HCT116 (cell line): ENCODE measurements around the gene CHD3. TPM values are rescaled to one million over a fixed set of nuclear protein-coding genes. Genes with fewer than 3 reads are reported as not detected.

ENCODE experiments used
- ATAC-seq: fragments of 200-7000 bp; cut with Tn5 transposase; 2 replicates; pipeline ENCODE4 v1.9.1; 2020; ENCODE audit warnings: mild to moderate bottlenecking, moderate library complexity
- BruUV-seq: library from RNA; stranded (reverse); fragments of 400-500 nt; replicated peaks from 2 replicates; lab custom pipeline; 2021; lab: Mats Ljungman, UMichigan
- CTCF ChIA-PET: fragments of 300-600 bp; sonication (Branson Sonifier 250); formaldehyde crosslinking; loops from one replicate; lab custom pipeline; 2021; ENCODE audit warnings: antibody characterized with exemption; lab: Charles Lee
- POLR2A ChIA-PET: fragments of 300-600, 350-600 bp; sonication (Branson Sonifier 250); formaldehyde crosslinking; loops from one replicate; lab custom pipeline; 2021; ENCODE audit warnings: antibody characterized with exemption; lab: Charles Lee
- RAD21 ChIA-PET, 2 experiments: fragments of 300-600 bp; sonication (Branson Sonifier 250); formaldehyde crosslinking; loops; one replicate each; lab custom pipeline; 2023; ENCODE audit warnings: low total read pairs in 2 of 2; ENCODE audit not compliant: uncharacterized antibody in 2 of 2, unreplicated experiment in 2 of 2, low non-redundant PET in 1 of 2; lab: Charles Lee
- DNase-seq: peaks from one replicate; pipeline ENCODE4 v3.0.0-alpha.2; 2010; ENCODE audit warnings: low read depth, low spot score
- H2AFZ ChIP-seq: fragments of 200-600 bp; shearing (Covaris generic), sonication (generic); 2 replicates; pipeline ENCODE4 v1.6.1; 2017; ENCODE audit warnings: low read depth, mixed run types, mixed read lengths, antibody characterized with exemption, low read length; ENCODE audit not compliant: poor library complexity, severe bottlenecking
- H3K27ac ChIP-seq: 2 replicates; pipeline ENCODE4 v1.5.1; 2012; ENCODE audit warnings: low read depth, low read length
- H3K27me3 ChIP-seq: fragments of 200-600 bp; sonication (generic); 2 replicates; pipeline ENCODE4 v1.6.1; 2016; ENCODE audit warnings: mixed run types, low read length, mixed read lengths; ENCODE audit not compliant: insufficient read depth
- H3K36me3 ChIP-seq, 2 experiments: fragments of 200-500 bp in 1 of 2; fragments of 200-600 bp in 1 of 2; sonication (Bioruptor generic) in 1 of 2; sonication (generic) in 1 of 2; 2 replicates each; pipeline versions ENCODE4 v1.5.1 to v1.6.1; 2014 to 2016; ENCODE audit warnings: low read length in 2 of 2, inconsistent platforms in 1 of 2, mixed read lengths in 1 of 2, mixed run types in 1 of 2; ENCODE audit not compliant: insufficient read depth in 2 of 2, control insufficient read depth in 1 of 2
- H3K4me1 ChIP-seq, 2 experiments: fragments of 200-600 bp in 1 of 2; sonication (generic) in 1 of 2; 2 replicates each; pipeline versions ENCODE4 v1.5.1 to v1.6.1; 2012 to 2017; ENCODE audit warnings: low read length in 2 of 2, inconsistent platforms in 1 of 2, mild to moderate bottlenecking in 1 of 2, mixed read lengths in 1 of 2, mixed run types in 1 of 2, moderate library complexity in 1 of 2; ENCODE audit not compliant: insufficient read depth in 2 of 2, control insufficient read depth in 1 of 2
- H3K4me2 ChIP-seq: fragments of 200-600 bp; sonication (generic); 2 replicates; pipeline ENCODE4 v1.6.1; 2017; ENCODE audit warnings: mixed run types, low read length, mixed read lengths
- H3K4me3 ChIP-seq, 2 experiments: fragments of 200-600 bp in 1 of 2; sonication (generic) in 1 of 2; replicated peaks in 1 of 2; 2 replicates each; pipeline ENCODE4 v1.5.1; 2011 to 2016; ENCODE audit warnings: low read length in 2 of 2, control low read depth in 1 of 2, low read depth in 1 of 2, mild to moderate bottlenecking in 1 of 2, mixed read lengths in 1 of 2, mixed run types in 1 of 2
- H3K79me2 ChIP-seq: fragments of 200-600 bp; sonication (generic); 2 replicates; pipeline ENCODE4 v1.6.1; 2017; ENCODE audit warnings: mild to moderate bottlenecking, mixed run types, low read length, moderate library complexity, mixed read lengths; ENCODE audit not compliant: insufficient read depth
- H3K9ac ChIP-seq: fragments of 200-600 bp; sonication (generic); 2 replicates; pipeline ENCODE4 v1.6.1; 2016; ENCODE audit warnings: low read length, mixed read lengths
- H3K9me2 ChIP-seq: fragments of 200-600 bp; sonication (generic), shearing (Covaris generic); 2 replicates; pipeline ENCODE4 v1.6.1; 2017; ENCODE audit warnings: mixed run types, mild to moderate bottlenecking, moderate library complexity; ENCODE audit not compliant: insufficient read depth
- H3K9me3 ChIP-seq, 2 experiments: fragments of 200-500 bp in 1 of 2; fragments of 200-600 bp in 1 of 2; sonication (Bioruptor generic) in 1 of 2; sonication (generic) in 1 of 2; 2 replicates each; pipeline ENCODE4 v1.6.1; 2014 to 2017; ENCODE audit warnings: low read length in 2 of 2, mixed read lengths in 2 of 2, inconsistent platforms in 1 of 2, low read depth in 1 of 2, mild to moderate bottlenecking in 1 of 2, mixed run types in 1 of 2, moderate library complexity in 1 of 2; ENCODE audit not compliant: control insufficient read depth in 1 of 2, insufficient read depth in 1 of 2
- H4K20me1 ChIP-seq: fragments of 200-600 bp; sonication (generic), shearing (Covaris generic); 2 replicates; pipeline ENCODE4 v1.6.1; 2017; ENCODE audit warnings: mixed run types, mild to moderate bottlenecking, moderate library complexity; ENCODE audit not compliant: insufficient read depth
- CBX3 ChIP-seq: IDR thresholded peaks from 2 replicates; pipeline ENCODE4 v1.6.1; 2012; ENCODE audit warnings: low read depth
- CEBPB ChIP-seq: IDR thresholded peaks from 2 replicates; pipeline ENCODE4 v1.6.1; 2012; ENCODE audit warnings: low read depth
- EGR1 ChIP-seq: IDR thresholded peaks from 2 replicates; pipeline ENCODE4 v1.6.1; 2012; ENCODE audit warnings: low read depth
- ELF1 ChIP-seq: IDR thresholded peaks from 2 replicates; pipeline ENCODE4 v1.6.1; 2012; ENCODE audit warnings: low read depth, borderline replicate concordance
- EZH2phosphoT487 ChIP-seq: fragments of 200-600 bp; IDR thresholded peaks from 2 replicates; pipeline ENCODE4 v1.6.1; 2018; ENCODE audit warnings: antibody characterized with exemption, borderline replicate concordance
- FOSL1 ChIP-seq: IDR thresholded peaks from 2 replicates; pipeline ENCODE4 v1.6.1; 2012; ENCODE audit warnings: low read depth
- JUND ChIP-seq: IDR thresholded peaks from 2 replicates; pipeline ENCODE4 v1.6.1; 2012
- POLR2AphosphoS5 ChIP-seq: IDR thresholded peaks from 2 replicates; pipeline ENCODE4 v1.6.1; 2011; ENCODE audit warnings: mild to moderate bottlenecking, low read depth, low read length, moderate library complexity
- RAD21 ChIP-seq: IDR thresholded peaks from 2 replicates; pipeline ENCODE4 v1.6.1; 2012; ENCODE audit warnings: low read depth, mild to moderate bottlenecking
- SIN3A ChIP-seq: IDR thresholded peaks from 2 replicates; pipeline ENCODE4 v1.6.1; 2012; ENCODE audit warnings: low read depth
- SP1 ChIP-seq: IDR thresholded peaks from 2 replicates; pipeline ENCODE4 v1.6.1; 2012; ENCODE audit warnings: low read depth
- SRF ChIP-seq: IDR thresholded peaks from 2 replicates; pipeline ENCODE4 v1.6.1; 2012; ENCODE audit warnings: low read depth
- intact Hi-C: fragments of 100-400 bp; cut with micrococcal nuclease; formaldehyde crosslinking; loops from 2 replicates; pipeline ENCODE4 v1.10.0; 2022
- total RNA-seq: library from RNA; stranded (reverse); gene quantifications from one replicate; pipeline ENCODE4 v1.2.1, GENCODE V29; 2021; ENCODE audit not compliant: unreplicated experiment
- TF ChIP-seq, protein P1 (sequence below): IDR thresholded peaks from 2 replicates; pipeline ENCODE4 v1.6.1; 2011; ENCODE audit warnings: mild to moderate bottlenecking, low read length, moderate library complexity; ENCODE audit not compliant: insufficient replicate concordance; ENCODE audit errors: extremely low read depth
- TF ChIP-seq, protein P2 (sequence below), 3 experiments: fragments of 200-600 bp in 1 of 3; sonication (generic) in 1 of 3; IDR thresholded peaks in 2 of 3; conservative IDR thresholded peaks in 1 of 3; 2 replicates each; pipeline ENCODE4 v1.5.1; 2012 to 2017; ENCODE audit warnings: low read depth in 2 of 3, low read length in 2 of 3, antibody characterized with exemption in 1 of 3, borderline replicate concordance in 1 of 3, control low read depth in 1 of 3, mild to moderate bottlenecking in 1 of 3, mixed read lengths in 1 of 3, mixed run types in 1 of 3, moderate library complexity in 1 of 3; ENCODE audit not compliant: insufficient read depth in 1 of 3
- TF ChIP-seq, protein P3 (sequence below): IDR thresholded peaks from 2 replicates; pipeline ENCODE4 v1.6.1; 2012; ENCODE audit warnings: low read depth
- TF ChIP-seq, protein P4 (sequence below): IDR thresholded peaks from 2 replicates; pipeline ENCODE4 v1.6.1; 2012

Gene CHD3
- total RNA-seq, 1 experiment from 2014 or later: 54.8 TPM

DNA sequence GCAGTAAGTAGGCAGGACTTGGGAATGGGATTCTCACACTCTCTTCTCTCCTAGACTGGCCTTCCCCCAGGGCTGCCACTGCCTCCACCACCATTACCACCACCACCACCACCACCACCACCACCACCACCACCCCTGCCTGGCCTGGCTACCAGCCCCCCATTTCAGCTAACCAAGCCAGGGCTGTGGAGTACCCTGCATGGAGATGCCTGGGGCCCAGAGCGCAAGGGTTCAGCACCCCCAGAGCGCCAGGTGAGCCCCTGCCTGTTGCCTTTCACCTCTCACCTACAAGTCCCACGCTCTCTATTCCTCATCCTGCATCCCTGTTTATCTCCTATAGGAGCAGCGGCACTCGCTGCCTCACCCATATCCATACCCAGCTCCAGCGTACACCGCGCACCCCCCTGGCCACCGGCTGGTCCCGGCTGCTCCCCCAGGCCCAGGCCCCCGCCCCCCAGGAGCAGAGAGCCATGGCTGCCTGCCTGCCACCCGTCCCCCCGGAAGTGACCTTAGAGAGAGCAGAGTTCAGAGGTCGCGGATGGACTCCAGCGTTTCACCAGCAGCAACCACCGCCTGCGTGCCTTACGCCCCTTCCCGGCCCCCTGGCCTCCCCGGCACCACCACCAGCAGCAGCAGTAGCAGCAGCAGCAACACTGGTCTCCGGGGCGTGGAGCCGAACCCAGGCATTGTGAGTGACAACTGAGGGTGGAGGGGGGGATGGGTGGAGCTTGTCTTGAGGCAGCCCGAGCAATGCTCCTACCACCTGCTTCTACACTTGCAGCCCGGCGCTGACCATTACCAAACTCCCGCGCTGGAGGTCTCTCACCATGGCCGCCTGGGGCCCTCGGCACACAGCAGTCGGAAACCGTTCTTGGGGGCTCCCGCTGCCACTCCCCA lies 41.6 kb upstream of the CHD3 start:
- ChIA-PET RAD21 (no interaction called here), CTCF (no interaction called here), POLR2A (no interaction called here)
- TF ChIP-seq CEBPB: no peak
- no peak for TF ChIP-seq FOSL1
- TF ChIP-seq SP1: no peak
- TF ChIP-seq CBX3: no peak
- TF ChIP-seq EZH2phosphoT487: no peak
- no peak for TF ChIP-seq ELF1
- TF ChIP-seq POLR2AphosphoS5: no peak
- no peak for TF ChIP-seq EGR1
- TF ChIP-seq, protein P1, sequence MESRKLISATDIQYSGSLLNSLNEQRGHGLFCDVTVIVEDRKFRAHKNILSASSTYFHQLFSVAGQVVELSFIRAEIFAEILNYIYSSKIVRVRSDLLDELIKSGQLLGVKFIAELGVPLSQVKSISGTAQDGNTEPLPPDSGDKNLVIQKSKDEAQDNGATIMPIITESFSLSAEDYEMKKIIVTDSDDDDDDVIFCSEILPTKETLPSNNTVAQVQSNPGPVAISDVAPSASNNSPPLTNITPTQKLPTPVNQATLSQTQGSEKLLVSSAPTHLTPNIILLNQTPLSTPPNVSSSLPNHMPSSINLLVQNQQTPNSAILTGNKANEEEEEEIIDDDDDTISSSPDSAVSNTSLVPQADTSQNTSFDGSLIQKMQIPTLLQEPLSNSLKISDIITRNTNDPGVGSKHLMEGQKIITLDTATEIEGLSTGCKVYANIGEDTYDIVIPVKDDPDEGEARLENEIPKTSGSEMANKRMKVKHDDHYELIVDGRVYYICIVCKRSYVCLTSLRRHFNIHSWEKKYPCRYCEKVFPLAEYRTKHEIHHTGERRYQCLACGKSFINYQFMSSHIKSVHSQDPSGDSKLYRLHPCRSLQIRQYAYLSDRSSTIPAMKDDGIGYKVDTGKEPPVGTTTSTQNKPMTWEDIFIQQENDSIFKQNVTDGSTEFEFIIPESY: no peak
- no peak for TF ChIP-seq SRF
- TF ChIP-seq, protein P2, sequence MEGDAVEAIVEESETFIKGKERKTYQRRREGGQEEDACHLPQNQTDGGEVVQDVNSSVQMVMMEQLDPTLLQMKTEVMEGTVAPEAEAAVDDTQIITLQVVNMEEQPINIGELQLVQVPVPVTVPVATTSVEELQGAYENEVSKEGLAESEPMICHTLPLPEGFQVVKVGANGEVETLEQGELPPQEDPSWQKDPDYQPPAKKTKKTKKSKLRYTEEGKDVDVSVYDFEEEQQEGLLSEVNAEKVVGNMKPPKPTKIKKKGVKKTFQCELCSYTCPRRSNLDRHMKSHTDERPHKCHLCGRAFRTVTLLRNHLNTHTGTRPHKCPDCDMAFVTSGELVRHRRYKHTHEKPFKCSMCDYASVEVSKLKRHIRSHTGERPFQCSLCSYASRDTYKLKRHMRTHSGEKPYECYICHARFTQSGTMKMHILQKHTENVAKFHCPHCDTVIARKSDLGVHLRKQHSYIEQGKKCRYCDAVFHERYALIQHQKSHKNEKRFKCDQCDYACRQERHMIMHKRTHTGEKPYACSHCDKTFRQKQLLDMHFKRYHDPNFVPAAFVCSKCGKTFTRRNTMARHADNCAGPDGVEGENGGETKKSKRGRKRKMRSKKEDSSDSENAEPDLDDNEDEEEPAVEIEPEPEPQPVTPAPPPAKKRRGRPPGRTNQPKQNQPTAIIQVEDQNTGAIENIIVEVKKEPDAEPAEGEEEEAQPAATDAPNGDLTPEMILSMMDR (IDR thresholded peaks at IDR 0.05 in 2 of 3, conservative IDR thresholded peaks at IDR 0.05 in 1 of 3; ENCODE audit: borderline replicate concordance in 1 of 3, insufficient read depth in 1 of 3, low read depth in 2 of 3, low read length in 2 of 3): no peak
- TF ChIP-seq, protein P3, sequence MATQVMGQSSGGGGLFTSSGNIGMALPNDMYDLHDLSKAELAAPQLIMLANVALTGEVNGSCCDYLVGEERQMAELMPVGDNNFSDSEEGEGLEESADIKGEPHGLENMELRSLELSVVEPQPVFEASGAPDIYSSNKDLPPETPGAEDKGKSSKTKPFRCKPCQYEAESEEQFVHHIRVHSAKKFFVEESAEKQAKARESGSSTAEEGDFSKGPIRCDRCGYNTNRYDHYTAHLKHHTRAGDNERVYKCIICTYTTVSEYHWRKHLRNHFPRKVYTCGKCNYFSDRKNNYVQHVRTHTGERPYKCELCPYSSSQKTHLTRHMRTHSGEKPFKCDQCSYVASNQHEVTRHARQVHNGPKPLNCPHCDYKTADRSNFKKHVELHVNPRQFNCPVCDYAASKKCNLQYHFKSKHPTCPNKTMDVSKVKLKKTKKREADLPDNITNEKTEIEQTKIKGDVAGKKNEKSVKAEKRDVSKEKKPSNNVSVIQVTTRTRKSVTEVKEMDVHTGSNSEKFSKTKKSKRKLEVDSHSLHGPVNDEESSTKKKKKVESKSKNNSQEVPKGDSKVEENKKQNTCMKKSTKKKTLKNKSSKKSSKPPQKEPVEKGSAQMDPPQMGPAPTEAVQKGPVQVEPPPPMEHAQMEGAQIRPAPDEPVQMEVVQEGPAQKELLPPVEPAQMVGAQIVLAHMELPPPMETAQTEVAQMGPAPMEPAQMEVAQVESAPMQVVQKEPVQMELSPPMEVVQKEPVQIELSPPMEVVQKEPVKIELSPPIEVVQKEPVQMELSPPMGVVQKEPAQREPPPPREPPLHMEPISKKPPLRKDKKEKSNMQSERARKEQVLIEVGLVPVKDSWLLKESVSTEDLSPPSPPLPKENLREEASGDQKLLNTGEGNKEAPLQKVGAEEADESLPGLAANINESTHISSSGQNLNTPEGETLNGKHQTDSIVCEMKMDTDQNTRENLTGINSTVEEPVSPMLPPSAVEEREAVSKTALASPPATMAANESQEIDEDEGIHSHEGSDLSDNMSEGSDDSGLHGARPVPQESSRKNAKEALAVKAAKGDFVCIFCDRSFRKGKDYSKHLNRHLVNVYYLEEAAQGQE: no peak
- no peak for TF ChIP-seq JUND
- TF ChIP-seq RAD21: no peak
- TF ChIP-seq SIN3A: no peak
- TF ChIP-seq, protein P4, sequence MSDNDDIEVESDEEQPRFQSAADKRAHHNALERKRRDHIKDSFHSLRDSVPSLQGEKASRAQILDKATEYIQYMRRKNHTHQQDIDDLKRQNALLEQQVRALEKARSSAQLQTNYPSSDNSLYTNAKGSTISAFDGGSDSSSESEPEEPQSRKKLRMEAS: no peak
- Histone ChIP-seq H4K20me1 (no peaks in the 10 kb centered on the region), H3K9ac (no peak overlapping the region), H3K9me3 (no peaks in the 10 kb centered on the region), H3K79me2 (peaks cover 69% of the 10 kb centered on the region), H2AFZ (no peak overlapping the region), H3K9me2 (no peaks in the 10 kb centered on the region), H3K27ac (no peak overlapping the region), H3K4me3 (no peak overlapping the region), H3K27me3 (no peaks in the 10 kb centered on the region), H3K4me1 (peaks cover 20 to 36% of the 10 kb centered on the region in 2 experiments), H3K4me2 (no peak overlapping the region), H3K36me3 (peaks cover 19 to 31% of the 10 kb centered on the region in 2 experiments)
- DNase-seq: no peak
- intact Hi-C loops: no loop called here
- no peak for ATAC-seq
- BruUV-seq: no TSS peak
